WTC11 (cell line): Measurements from ENCODE around the gene BICC1. TPM values are rescaled to one million over a fixed set of nuclear protein-coding genes. Genes with fewer than 3 reads are reported as not detected.

Experiments used
- ATAC-seq: fragments of 200-7000 bp; cut with Tn5 transposase; 2 replicates; pipeline ENCODE4 v1.10.0; 2021; ENCODE audit warnings: mild to moderate bottlenecking, moderate library complexity
- CTCF ChIA-PET: fragments of 300-600 bp; sonication (Branson Sonifier 250); formaldehyde crosslinking; loops from one replicate; lab custom pipeline; 2021; ENCODE audit warnings: antibody characterized with exemption; lab: Charles Lee
- POLR2A ChIA-PET: fragments of 350-600 bp; sonication (Branson Sonifier 250); formaldehyde crosslinking; loops from one replicate; lab custom pipeline; 2021; ENCODE audit warnings: antibody characterized with exemption; lab: Charles Lee
- DNase-seq: peaks from one replicate; pipeline ENCODE4 v3.0.0; 2021; ENCODE audit warnings: low spot score
- H3K27ac Mint-ChIP-seq: 2 replicates; pipeline ENCODE4 v1.8.0; 2021; ENCODE audit warnings: mixed read lengths
- H3K27me3 Mint-ChIP-seq: 2 replicates; pipeline ENCODE4 v1.8.0; 2021; ENCODE audit warnings: low read depth, mild to moderate bottlenecking, moderate library complexity, mixed read lengths
- H3K36me3 Mint-ChIP-seq: 2 replicates; pipeline ENCODE4 v1.8.0; 2021; ENCODE audit warnings: mixed read lengths
- H3K4me1 Mint-ChIP-seq: 2 replicates; pipeline ENCODE4 v1.8.0; 2022; ENCODE audit warnings: mixed read lengths
- H3K4me3 Mint-ChIP-seq: 2 replicates; pipeline ENCODE4 v1.8.0; 2021; ENCODE audit warnings: mild to moderate bottlenecking, moderate library complexity, mixed read lengths
- H3K9me3 Mint-ChIP-seq: 2 replicates; pipeline ENCODE4 v1.8.0; 2021; ENCODE audit warnings: mixed read lengths
- ETV6 ChIP-seq: sonication (generic); formaldehyde crosslinking; IDR thresholded peaks from 2 replicates; pipeline ENCODE4 v1.8.1; 2022; ENCODE audit warnings: mild to moderate bottlenecking, missing genetic modification reagents
- FOXJ3 ChIP-seq: sonication (generic); formaldehyde crosslinking; IDR thresholded peaks from 2 replicates; pipeline ENCODE4 v1.9.0; 2021; ENCODE audit warnings: missing genetic modification reagents, mild to moderate bottlenecking, borderline replicate concordance
- NFATC4 ChIP-seq: fragments of 250-450 bp; sonication (Bioruptor Pico); IDR thresholded peaks from 2 replicates; pipeline ENCODE4 v1.9.0; 2021; ENCODE audit warnings: mild to moderate bottlenecking
- NFYB ChIP-seq: sonication (generic); formaldehyde crosslinking; conservative IDR thresholded peaks from 2 replicates; pipeline ENCODE4 v1.8.0; 2022; ENCODE audit warnings: low read depth, missing genetic modification reagents
- SMAD4 ChIP-seq: sonication (generic); formaldehyde crosslinking; IDR thresholded peaks from 2 replicates; pipeline ENCODE4 v1.8.0; 2022; ENCODE audit warnings: mild to moderate bottlenecking, missing genetic modification reagents
- ZNF232 ChIP-seq: sonication (generic); formaldehyde crosslinking; IDR thresholded peaks from 2 replicates; pipeline ENCODE4 v1.8.0; 2022; ENCODE audit warnings: mild to moderate bottlenecking, missing genetic modification reagents
- total RNA-seq: library from RNA; stranded (reverse); gene quantifications from 3 replicates; pipeline ENCODE4 v1.2.3, GENCODE V29; 2021
- TF ChIP-seq, protein P1 (sequence below): sonication (generic); formaldehyde crosslinking; IDR thresholded peaks from 2 replicates; pipeline ENCODE4 v1.8.0; 2022; ENCODE audit warnings: missing genetic modification reagents
- TF ChIP-seq, protein P2 (sequence below): sonication (generic); formaldehyde crosslinking; IDR thresholded peaks from 2 replicates; pipeline ENCODE4 v1.8.0; 2023; ENCODE audit warnings: mild to moderate bottlenecking, missing genetic modification reagents
- TF ChIP-seq, protein P3 (sequence below): fragments of 250-450 bp; sonication (Bioruptor Pico); IDR thresholded peaks from 2 replicates; pipeline ENCODE4 v1.9.0; 2021; ENCODE audit warnings: mild to moderate bottlenecking, borderline replicate concordance

BICC1 gene
- total RNA-seq, 1 experiment from 2014 or later = 0.61 TPM

DNA sequence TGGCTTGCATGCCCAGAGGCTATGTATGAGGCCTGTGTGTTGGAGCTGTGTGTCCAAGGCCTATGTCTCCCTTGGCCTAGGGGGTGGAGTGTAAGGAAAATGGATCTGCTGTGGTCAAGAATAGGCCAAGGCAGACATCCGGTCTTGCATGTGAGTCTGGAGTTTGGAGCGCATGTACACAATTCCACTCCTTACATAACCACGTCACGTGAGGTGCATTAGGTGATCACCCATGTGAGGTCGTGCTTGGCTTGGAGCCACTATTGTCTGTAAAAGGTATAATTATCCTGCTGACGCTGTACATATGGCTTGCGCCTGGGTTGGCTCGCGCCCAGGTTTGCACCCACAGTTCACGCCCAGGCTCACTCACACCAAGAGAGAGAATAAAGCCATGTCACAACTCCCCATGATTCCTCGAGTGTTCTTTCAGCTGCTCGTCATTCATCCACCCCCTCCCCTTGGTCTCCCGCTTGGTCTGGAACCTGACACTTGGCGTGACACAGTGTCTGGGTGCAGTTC is 105.5 kb downstream of the BICC1 start (continued):
- TF ChIP-seq ZNF232 (CRISPR knock-in tag) = no peak
- no peak for TF ChIP-seq SMAD4 (CRISPR knock-in tag)

DNA sequence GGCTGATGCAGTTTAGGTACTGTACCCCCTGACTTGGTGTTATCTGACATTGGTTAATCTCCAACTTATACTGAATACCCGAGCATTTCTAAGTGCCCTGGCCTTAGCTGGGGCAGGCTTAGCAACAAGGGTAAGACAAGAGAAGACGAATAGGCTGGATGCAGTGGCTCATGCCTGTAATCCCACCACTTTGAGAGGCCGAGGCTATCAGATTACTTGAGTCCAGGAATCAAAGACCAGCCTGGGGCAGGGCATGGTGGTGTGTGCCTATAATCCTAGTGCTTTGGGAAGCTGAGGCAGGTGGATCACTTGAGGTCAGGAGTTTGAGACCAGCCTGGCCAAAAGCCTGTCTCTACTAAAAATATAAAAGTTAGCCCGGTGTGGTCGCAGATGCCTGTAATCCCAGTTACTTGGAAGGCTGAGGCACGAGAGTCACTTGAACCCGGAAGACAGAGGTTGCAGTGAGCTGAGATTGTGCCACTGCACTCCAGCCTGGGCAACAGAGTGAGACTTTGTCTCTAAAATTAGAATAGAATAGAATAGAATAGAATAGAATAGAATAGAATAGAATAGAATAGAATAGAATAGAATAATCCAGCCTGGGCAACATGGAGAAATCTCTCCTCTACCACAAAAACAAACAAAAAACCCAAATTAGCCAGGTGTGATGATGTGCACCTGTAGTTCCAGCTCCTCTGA is 108.9 kb downstream of the BICC1 start:
- no peaks in the 10 kb centered on the region for H3K9me3 Mint-ChIP-seq
- POLR2A ChIA-PET = no interaction called here
- no peak for ATAC-seq

More for the DNA sequence above, 108.9 kb downstream of the BICC1 start:
- Mint-ChIP-seq H3K4me3 (no peak overlapping the region), H3K4me1 (peaks cover 5% of the 10 kb centered on the region; the same call in 1 of the 2 replicates), H3K36me3 (no peaks in the 10 kb centered on the region), H3K27me3 (no peaks in the 10 kb centered on the region), H3K27ac (no peak overlapping the region)
- CTCF ChIA-PET = interaction anchor here (0.6 kb wide), 1 partner anchor 19 kb away, joined by 3 read pairs; no protein-coding TSS in a partner anchor
- DNase-seq = no peak
- TF ChIP-seq, protein P1, sequence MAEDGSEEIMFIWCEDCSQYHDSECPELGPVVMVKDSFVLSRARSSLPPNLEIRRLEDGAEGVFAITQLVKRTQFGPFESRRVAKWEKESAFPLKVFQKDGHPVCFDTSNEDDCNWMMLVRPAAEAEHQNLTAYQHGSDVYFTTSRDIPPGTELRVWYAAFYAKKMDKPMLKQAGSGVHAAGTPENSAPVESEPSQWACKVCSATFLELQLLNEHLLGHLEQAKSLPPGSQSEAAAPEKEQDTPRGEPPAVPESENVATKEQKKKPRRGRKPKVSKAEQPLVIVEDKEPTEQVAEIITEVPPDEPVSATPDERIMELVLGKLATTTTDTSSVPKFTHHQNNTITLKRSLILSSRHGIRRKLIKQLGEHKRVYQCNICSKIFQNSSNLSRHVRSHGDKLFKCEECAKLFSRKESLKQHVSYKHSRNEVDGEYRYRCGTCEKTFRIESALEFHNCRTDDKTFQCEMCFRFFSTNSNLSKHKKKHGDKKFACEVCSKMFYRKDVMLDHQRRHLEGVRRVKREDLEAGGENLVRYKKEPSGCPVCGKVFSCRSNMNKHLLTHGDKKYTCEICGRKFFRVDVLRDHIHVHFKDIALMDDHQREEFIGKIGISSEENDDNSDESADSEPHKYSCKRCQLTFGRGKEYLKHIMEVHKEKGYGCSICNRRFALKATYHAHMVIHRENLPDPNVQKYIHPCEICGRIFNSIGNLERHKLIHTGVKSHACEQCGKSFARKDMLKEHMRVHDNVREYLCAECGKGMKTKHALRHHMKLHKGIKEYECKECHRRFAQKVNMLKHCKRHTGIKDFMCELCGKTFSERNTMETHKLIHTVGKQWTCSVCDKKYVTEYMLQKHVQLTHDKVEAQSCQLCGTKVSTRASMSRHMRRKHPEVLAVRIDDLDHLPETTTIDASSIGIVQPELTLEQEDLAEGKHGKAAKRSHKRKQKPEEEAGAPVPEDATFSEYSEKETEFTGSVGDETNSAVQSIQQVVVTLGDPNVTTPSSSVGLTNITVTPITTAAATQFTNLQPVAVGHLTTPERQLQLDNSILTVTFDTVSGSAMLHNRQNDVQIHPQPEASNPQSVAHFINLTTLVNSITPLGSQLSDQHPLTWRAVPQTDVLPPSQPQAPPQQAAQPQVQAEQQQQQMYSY (CRISPR knock-in tag) = no peak
- TF ChIP-seq FOXJ3 (CRISPR knock-in tag) (no peak), NFYB (no peak), NFATC4 (CRISPR knock-in tag) (no peak), ETV6 (CRISPR knock-in tag) (no peak)
- TF ChIP-seq, protein P2, sequence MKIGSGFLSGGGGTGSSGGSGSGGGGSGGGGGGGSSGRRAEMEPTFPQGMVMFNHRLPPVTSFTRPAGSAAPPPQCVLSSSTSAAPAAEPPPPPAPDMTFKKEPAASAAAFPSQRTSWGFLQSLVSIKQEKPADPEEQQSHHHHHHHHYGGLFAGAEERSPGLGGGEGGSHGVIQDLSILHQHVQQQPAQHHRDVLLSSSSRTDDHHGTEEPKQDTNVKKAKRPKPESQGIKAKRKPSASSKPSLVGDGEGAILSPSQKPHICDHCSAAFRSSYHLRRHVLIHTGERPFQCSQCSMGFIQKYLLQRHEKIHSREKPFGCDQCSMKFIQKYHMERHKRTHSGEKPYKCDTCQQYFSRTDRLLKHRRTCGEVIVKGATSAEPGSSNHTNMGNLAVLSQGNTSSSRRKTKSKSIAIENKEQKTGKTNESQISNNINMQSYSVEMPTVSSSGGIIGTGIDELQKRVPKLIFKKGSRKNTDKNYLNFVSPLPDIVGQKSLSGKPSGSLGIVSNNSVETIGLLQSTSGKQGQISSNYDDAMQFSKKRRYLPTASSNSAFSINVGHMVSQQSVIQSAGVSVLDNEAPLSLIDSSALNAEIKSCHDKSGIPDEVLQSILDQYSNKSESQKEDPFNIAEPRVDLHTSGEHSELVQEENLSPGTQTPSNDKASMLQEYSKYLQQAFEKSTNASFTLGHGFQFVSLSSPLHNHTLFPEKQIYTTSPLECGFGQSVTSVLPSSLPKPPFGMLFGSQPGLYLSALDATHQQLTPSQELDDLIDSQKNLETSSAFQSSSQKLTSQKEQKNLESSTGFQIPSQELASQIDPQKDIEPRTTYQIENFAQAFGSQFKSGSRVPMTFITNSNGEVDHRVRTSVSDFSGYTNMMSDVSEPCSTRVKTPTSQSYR = no peak
- TF ChIP-seq, protein P3, sequence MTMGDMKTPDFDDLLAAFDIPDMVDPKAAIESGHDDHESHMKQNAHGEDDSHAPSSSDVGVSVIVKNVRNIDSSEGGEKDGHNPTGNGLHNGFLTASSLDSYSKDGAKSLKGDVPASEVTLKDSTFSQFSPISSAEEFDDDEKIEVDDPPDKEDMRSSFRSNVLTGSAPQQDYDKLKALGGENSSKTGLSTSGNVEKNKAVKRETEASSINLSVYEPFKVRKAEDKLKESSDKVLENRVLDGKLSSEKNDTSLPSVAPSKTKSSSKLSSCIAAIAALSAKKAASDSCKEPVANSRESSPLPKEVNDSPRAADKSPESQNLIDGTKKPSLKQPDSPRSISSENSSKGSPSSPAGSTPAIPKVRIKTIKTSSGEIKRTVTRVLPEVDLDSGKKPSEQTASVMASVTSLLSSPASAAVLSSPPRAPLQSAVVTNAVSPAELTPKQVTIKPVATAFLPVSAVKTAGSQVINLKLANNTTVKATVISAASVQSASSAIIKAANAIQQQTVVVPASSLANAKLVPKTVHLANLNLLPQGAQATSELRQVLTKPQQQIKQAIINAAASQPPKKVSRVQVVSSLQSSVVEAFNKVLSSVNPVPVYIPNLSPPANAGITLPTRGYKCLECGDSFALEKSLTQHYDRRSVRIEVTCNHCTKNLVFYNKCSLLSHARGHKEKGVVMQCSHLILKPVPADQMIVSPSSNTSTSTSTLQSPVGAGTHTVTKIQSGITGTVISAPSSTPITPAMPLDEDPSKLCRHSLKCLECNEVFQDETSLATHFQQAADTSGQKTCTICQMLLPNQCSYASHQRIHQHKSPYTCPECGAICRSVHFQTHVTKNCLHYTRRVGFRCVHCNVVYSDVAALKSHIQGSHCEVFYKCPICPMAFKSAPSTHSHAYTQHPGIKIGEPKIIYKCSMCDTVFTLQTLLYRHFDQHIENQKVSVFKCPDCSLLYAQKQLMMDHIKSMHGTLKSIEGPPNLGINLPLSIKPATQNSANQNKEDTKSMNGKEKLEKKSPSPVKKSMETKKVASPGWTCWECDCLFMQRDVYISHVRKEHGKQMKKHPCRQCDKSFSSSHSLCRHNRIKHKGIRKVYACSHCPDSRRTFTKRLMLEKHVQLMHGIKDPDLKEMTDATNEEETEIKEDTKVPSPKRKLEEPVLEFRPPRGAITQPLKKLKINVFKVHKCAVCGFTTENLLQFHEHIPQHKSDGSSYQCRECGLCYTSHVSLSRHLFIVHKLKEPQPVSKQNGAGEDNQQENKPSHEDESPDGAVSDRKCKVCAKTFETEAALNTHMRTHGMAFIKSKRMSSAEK = no peak
